K562 (cell line): ENCODE measurements around the gene VEGFB. TPM values are rescaled to one million over a fixed set of nuclear protein-coding genes. Genes with fewer than 3 reads are reported as not detected.

ENCODE experiments used
- CHD1 ChIP-seq: fragments of 200-600 bp; sonication (generic); IDR thresholded peaks from one replicate; pipeline ENCODE4 v1.6.1; 2012; ENCODE audit warnings: mild to moderate bottlenecking, moderate library complexity, low read length, inconsistent platforms
- CREM ChIP-seq: IDR thresholded peaks from 2 replicates; pipeline ENCODE4 v1.6.1; 2014; ENCODE audit warnings: antibody characterized with exemption, low read depth
- E2F8 ChIP-seq: fragments of 450-650 bp; IDR thresholded peaks from 2 replicates; pipeline ENCODE4 v1.7.1; 2018; ENCODE audit warnings: mild to moderate bottlenecking, low read depth; ENCODE audit not compliant: partially characterized antibody
- ESRRA ChIP-seq: fragments of 450-650 bp; IDR thresholded peaks from 2 replicates; pipeline ENCODE4 v1.6.1; 2014; ENCODE audit warnings: low read depth, mild to moderate bottlenecking, moderate library complexity, borderline replicate concordance
- ETS1 ChIP-seq: conservative IDR thresholded peaks from 2 replicates; pipeline ENCODE4 v1.6.1; 2011; ENCODE audit warnings: low read depth, mild to moderate bottlenecking, low read length; ENCODE audit not compliant: control insufficient read depth
- FOXJ3 ChIP-seq: sonication (generic); formaldehyde crosslinking; IDR thresholded peaks from 2 replicates; pipeline ENCODE4 v1.4.0; 2020; ENCODE audit warnings: mild to moderate bottlenecking, missing genetic modification reagents
- HDAC2 ChIP-seq: fragments of 450-650 bp; IDR thresholded peaks from 2 replicates; pipeline ENCODE4 v1.6.1; 2016; ENCODE audit warnings: mild to moderate bottlenecking
- HDGF ChIP-seq: fragments of 450-650 bp; IDR thresholded peaks from 2 replicates; pipeline ENCODE4 v1.6.1; 2016
- KLF6 ChIP-seq: fragments of 250-450 bp; sonication (Bioruptor Pico); IDR thresholded peaks from 2 replicates; pipeline ENCODE4 v1.4.0; 2020; ENCODE audit warnings: mild to moderate bottlenecking, moderate library complexity, borderline replicate concordance
- MEF2A ChIP-seq: IDR thresholded peaks from 2 replicates; pipeline ENCODE4 v1.6.1; 2011; ENCODE audit warnings: low read depth, mild to moderate bottlenecking, low read length, moderate library complexity; ENCODE audit not compliant: control insufficient read depth
- MLX ChIP-seq, 2 experiments: fragments of 450-650 bp in 1 of 2; sonication (generic) in 1 of 2; formaldehyde crosslinking; conservative IDR thresholded peaks; 2 replicates each; pipeline versions ENCODE4 v1.4.0 to v1.8.1; 2020 to 2022; ENCODE audit warnings: mild to moderate bottlenecking in 1 of 2, missing genetic modification reagents in 1 of 2
- MTA3 ChIP-seq: fragments of 450-650 bp; formaldehyde crosslinking; IDR thresholded peaks from 2 replicates; pipeline ENCODE4 v1.6.1; 2017; ENCODE audit warnings: mild to moderate bottlenecking, borderline replicate concordance
- NFRKB ChIP-seq: fragments of 450-650 bp; IDR thresholded peaks from 2 replicates; pipeline ENCODE4 v1.6.1; 2016; ENCODE audit warnings: low read depth
- NFXL1 ChIP-seq: fragments of 450-650 bp; formaldehyde crosslinking; IDR thresholded peaks from 2 replicates; pipeline ENCODE4 v1.4.0; 2021; ENCODE audit warnings: mild to moderate bottlenecking
- POLR2A ChIP-seq: fragments of 450-650 bp; conservative IDR thresholded peaks from 2 replicates; pipeline ENCODE4 v1.6.1; 2016
- PPARD ChIP-seq: fragments of 250-450 bp; sonication (Bioruptor Pico); IDR thresholded peaks from 2 replicates; pipeline ENCODE4 v1.8.0; 2022; ENCODE audit warnings: inconsistent platforms, mild to moderate bottlenecking, moderate library complexity
- SMAD2 ChIP-seq: fragments of 150-350 bp; IDR thresholded peaks from 2 replicates; pipeline ENCODE4 v1.6.1; 2014; ENCODE audit warnings: low read depth, mild to moderate bottlenecking, low read length
- SRSF7 ChIP-seq: fragments of 200-400 bp; formaldehyde crosslinking; optimal IDR thresholded peaks from 2 replicates; pipeline ENCODE3; 2017; ENCODE audit warnings: mild to moderate bottlenecking, low read depth, low read length
- TEAD4 ChIP-seq, 2 experiments: sonication (generic) in 1 of 2; formaldehyde crosslinking in 1 of 2; IDR thresholded peaks; 2 replicates each; pipeline versions ENCODE4 v1.6.1 to v1.8.0; 2012 to 2022; ENCODE audit warnings: borderline replicate concordance in 1 of 2, inconsistent platforms in 1 of 2, low read length in 1 of 2, mild to moderate bottlenecking in 1 of 2, missing genetic modification reagents in 1 of 2
- XRCC4 ChIP-seq: IDR thresholded peaks from one replicate; pipeline ENCODE4 v1.6.1; 2011; ENCODE audit not compliant: insufficient read depth, insufficient read length; ENCODE audit errors: extremely low read depth
- ZBTB2 ChIP-seq: fragments of 450-650 bp; IDR thresholded peaks from 2 replicates; pipeline ENCODE4 v1.6.1; 2016; ENCODE audit warnings: antibody characterized with exemption
- ZNF384 ChIP-seq: IDR thresholded peaks from 2 replicates; pipeline ENCODE4 v1.6.1; 2012; ENCODE audit warnings: low read depth, low read length, improper control_type of control experiment
- ZNF444 ChIP-seq: fragments of 250-450 bp; sonication (Bioruptor Pico); IDR thresholded peaks from 2 replicates; pipeline ENCODE4 v1.4.0; 2020; ENCODE audit warnings: mild to moderate bottlenecking, moderate library complexity
- polyA plus RNA-seq, 8 experiments: library from polyadenylated mRNA; depleted of rRNA in 4 of 8; stranded (reverse) in 5 of 8; unstranded in 3 of 8; fragments of >200 nt; fragmentation: Nextera tagmentation in 2 of 8; fragmentation: Illumina TruSeq in 1 of 8; extraction: Ambion mirVana in 2 of 8; extraction: Trizol in 1 of 8; gene quantifications; 2 replicates each; pipeline versions ENCODE4 v1.2.1 to v1.2.3, GENCODE V29; 2011 to 2014; ENCODE audit warnings: inconsistent platforms in 1 of 8, missing spikeins in 1 of 8
- total RNA-seq, 7 experiments: library from RNA; depleted of rRNA in 6 of 7; stranded (reverse); fragments of >200 nt in 6 of 7; fragmentation: Illumina TruSeq in 2 of 7; extraction: Trizol in 2 of 7; gene quantifications; 2 replicates each; pipeline versions ENCODE4 v1.2.1 to v1.2.3, GENCODE V29; 2011 to 2021; ENCODE audit warnings: low replicate concordance in 1 of 7

The VEGFB gene
- total and polyA plus RNA-seq, 9 of the 15 experiments (the other 6 are each of a cell fraction or from before 2014, with no cell fraction given) = 11.0 to 83.4 (median 25.7) TPM

- no peak for TF ChIP-seq MLX (CRISPR knock-in tag; conservative IDR thresholded peaks at IDR 0.05)
- peak; percentile 38; the same call in 1 of the 2 replicates for TF ChIP-seq CREM
- peak; percentile 55; the same call in 1 of the 2 replicates for TF ChIP-seq HDGF
- peak; percentile 89 for TF ChIP-seq HDAC2
- TF ChIP-seq MTA3 = peak; percentile 71; the same call in 1 of the 2 replicates
- TF ChIP-seq SMAD2 = no peak
- no peak for TF ChIP-seq MEF2A
- TF ChIP-seq TEAD4 (IDR thresholded peaks at IDR 0.05; ENCODE audit: low read length) = peak; percentile 45
- TF ChIP-seq TEAD4 (CRISPR knock-in tag; IDR thresholded peaks at IDR 0.05; ENCODE audit: borderline replicate concordance) = no peak
- no peak for TF ChIP-seq PPARD (CRISPR knock-in tag)
- no peak for TF ChIP-seq CHD1
- no peak for TF ChIP-seq FOXJ3 (CRISPR knock-in tag)
- TF ChIP-seq ZNF384 = no peak
- 0 out of 2 replicates have a peak, but pooled peaks have one; percentile 27 for TF ChIP-seq ZBTB2
- no peak; the same call in 1 of the 2 replicates for TF ChIP-seq NFRKB
- TF ChIP-seq POLR2A = peak; percentile 77
- TF ChIP-seq ZNF444 (CRISPR knock-in tag) = no peak
- TF ChIP-seq KLF6 (CRISPR knock-in tag) = no peak
- TF ChIP-seq SRSF7 = no peak
- peak; percentile 11; the same call in 1 of the 2 replicates for TF ChIP-seq ESRRA
- peak; percentile 26; the same call in 1 of the 2 replicates for TF ChIP-seq ETS1
- peak; percentile 12 for TF ChIP-seq E2F8
- no peak for TF ChIP-seq NFXL1 (CRISPR knock-in tag)
- TF ChIP-seq XRCC4 = no peak
Measured at GRCh38 chr11:64245797-64246620, 11.6 kb downstream of the VEGFB start (continued).
